Aorta (tissue), 5 donors: Measurements from ENCODE around the gene SHISA6. TPM values are rescaled to one million over a fixed set of nuclear protein-coding genes. Genes with fewer than 3 reads are reported as not detected.

ENCODE experiments used
- ATAC-seq: fragments of 200-7000 bp; cut with Tn5 transposase; one replicate; pipeline ENCODE4 v1.9.1; 2022; ENCODE audit warnings: moderate library complexity; ENCODE audit not compliant: low FRiP score
- DNase-seq, 2 donors: peaks; one replicate each; pipeline ENCODE4 v3.0.0-alpha.2; 2020
- H3K27ac ChIP-seq, 2 donors: one replicate each; pipeline ENCODE4 v1.5.1; 2013; ENCODE audit warnings: low read length in 2 of 2, mild to moderate bottlenecking in 2 of 2, moderate library complexity in 2 of 2, control low read depth in 1 of 2, inconsistent platforms in 1 of 2, low read depth in 1 of 2
- H3K27me3 ChIP-seq, 2 donors: one replicate each; pipeline ENCODE4 v1.6.1; 2013; ENCODE audit warnings: control low read depth in 1 of 2, low read length in 1 of 2, mild to moderate bottlenecking in 1 of 2, moderate library complexity in 1 of 2; ENCODE audit not compliant: insufficient read depth in 2 of 2, control insufficient read depth in 1 of 2
- H3K36me3 ChIP-seq, 2 donors: one replicate each; pipeline ENCODE4 v1.6.1; 2013; ENCODE audit warnings: control low read depth in 1 of 2, low read length in 1 of 2, mild to moderate bottlenecking in 1 of 2; ENCODE audit not compliant: insufficient read depth in 2 of 2, control insufficient read depth in 1 of 2
- H3K4me1 ChIP-seq, 2 donors: one replicate each; pipeline ENCODE4 v1.6.1; 2013; ENCODE audit warnings: low read length in 2 of 2, control low read depth in 1 of 2, mild to moderate bottlenecking in 1 of 2, moderate library complexity in 1 of 2; ENCODE audit not compliant: insufficient read depth in 2 of 2, control insufficient read depth in 1 of 2
- H3K4me3 ChIP-seq, 2 donors: one replicate each; pipeline ENCODE4 v1.5.1; 2013; ENCODE audit warnings: low read length in 2 of 2, control low read depth in 1 of 2, mild to moderate bottlenecking in 1 of 2
- H3K9me3 ChIP-seq: one replicate; pipeline ENCODE4 v1.6.1; 2013; ENCODE audit warnings: mild to moderate bottlenecking, low read length; ENCODE audit not compliant: control insufficient read depth
- WGBS, 2 donors: extraction: QIAGEN DNeasy Blood & Tissue Kit; methylation state at CpG; one replicate each; pipeline ENCODE4 v1.1.7; 2013; 5-methylcytosine and 5-hydroxymethylcytosine counted together
- intact Hi-C, 2 donors: fragments of 100-400 bp; cut with DNase I; formaldehyde crosslinking; loops; one replicate each; pipeline versions ENCODE4 v1.14.2 to v1.15.0; 2022
- long read RNA-seq, 2 donors: library from polyadenylated mRNA; unstranded; transcript quantifications; one replicate each; pipeline ENCODE4 v2.0.0, GENCODE V29; 2020 to 2021
- polyA plus RNA-seq, 2 donors: library from polyadenylated mRNA; stranded (reverse); fragments of 200-250 nt; gene quantifications; one replicate each; pipeline ENCODE4 v1.2.3, GENCODE V29; 2013
- total RNA-seq, 2 donors: library from RNA; stranded (reverse); fragmentation: NEBNext Ultra II Directional; extraction: Animal tissue kit (Norgen Biotek cat#: 25700); gene quantifications; one replicate each; pipeline ENCODE4 v1.2.1, GENCODE V29; 2021
- donor health status: healthy with polysubstance abuse.
- donor health status: Bipolar disorder and iron deficiency.
- donor health status: DM: no; HTN: no; CAD: no.
- donor health status: DM: no; HTN: no; CAD: no.
- donor health status: DM: yes; HTN: yes; CAD: no.

Gene SHISA6
- total RNA-seq (under 1 TPM; 0.13 to 0.48 TPM), polyA plus RNA-seq (not detected)
- long read RNA-seq, donor 1, result 0 reads
- long read RNA-seq, donor 2, partial matches to known transcripts, result 0 of 3 reads
- long read RNA-seq, donor 2, other reads (novel, unspliced or antisense), result 3 of 3 reads

- intact Hi-C loops, result no loop called here
- Histone ChIP-seq H3K27ac (no peak within 1 kb of the TSS), H3K4me3 (peak within 1 kb of the TSS in 1 of 2 donors; percentile 22), H3K9me3 (no peaks in the 10 kb centered on the region), H3K27me3 (no peaks in the 10 kb centered on the region), H3K36me3 (no peaks in the 10 kb centered on the region), H3K4me1 (no peaks in the 10 kb centered on the region)
- no peak for ATAC-seq
- WGBS, 2 donors, result 1 to 2% methylated on average over 56 to 126 of the region's 126 CpGs
- DNase-seq, result no peak
These were observed at the start of gene SHISA6 for GRCh38 chr17:11240841-11241610. SHISA6 (plus strand) TSS chr17:11241213.

- ATAC-seq (no peak), DNase-seq (no peak)
- Histone ChIP-seq H3K36me3 (no peaks in the 10 kb centered on the region), H3K4me3 (no peak overlapping the region), H3K27ac (no peak overlapping the region), H3K9me3 (no peaks in the 10 kb centered on the region), H3K4me1 (no peaks in the 10 kb centered on the region), H3K27me3 (no peaks in the 10 kb centered on the region)
- intact Hi-C loops, result no loop called here
- 69 to 80% methylated on average over 2 of the region's 2 CpGs for WGBS, 2 donors
These were observed 45.2 kb upstream of the SHISA6 start for GRCh38 chr17:11195801-11196200.

GRCh38 chr17:11204991-11205390 is 36.0 kb upstream of the SHISA6 start:
- Histone ChIP-seq H3K36me3 (no peaks in the 10 kb centered on the region), H3K27me3 (no peaks in the 10 kb centered on the region), H3K9me3 (no peaks in the 10 kb centered on the region), H3K27ac (no peak overlapping the region), H3K4me3 (no peak overlapping the region), H3K4me1 (no peaks in the 10 kb centered on the region)
- ATAC-seq (no peak), DNase-seq (no peak)
- WGBS, 2 donors, result 45 to 54% methylated on average over 3 of the region's 3 CpGs
- intact Hi-C loops, result no loop called here

- Histone ChIP-seq H3K27me3 (no peaks in the 10 kb centered on the region), H3K9me3 (no peaks in the 10 kb centered on the region), H3K36me3 (no peaks in the 10 kb centered on the region), H3K4me1 (no peaks in the 10 kb centered on the region), H3K4me3 (no peak overlapping the region), H3K27ac (no peak overlapping the region)
- DNase-seq (no peak), ATAC-seq (no peak)
- WGBS, 2 donors, result 16 to 26% methylated on average over 6 of the region's 6 CpGs
- intact Hi-C loops, result no loop called here
These were observed 35.4 kb upstream of the SHISA6 start for GRCh38 chr17:11205659-11206058.

- Histone ChIP-seq H3K4me1 (no peaks in the 10 kb centered on the region), H3K9me3 (peaks cover 3% of the 10 kb centered on the region), H3K27ac (no peak overlapping the region), H3K4me3 (no peak overlapping the region), H3K27me3 (no peaks in the 10 kb centered on the region), H3K36me3 (no peaks in the 10 kb centered on the region)
- intact Hi-C loops, result no loop called here
- ATAC-seq (no peak), DNase-seq (no peak)
- 60 to 66% methylated on average over 2 of the region's 2 CpGs for WGBS, 2 donors
These were observed 31.1 kb upstream of the SHISA6 start for GRCh38 chr17:11209906-11210305.

- 74 to 77% methylated on average over 2 of the region's 2 CpGs for WGBS, 2 donors
- DNase-seq (no peak), ATAC-seq (no peak)
- intact Hi-C loops, result no loop called here
- no peak overlapping the region for H3K4me3 ChIP-seq
- H3K4me1 ChIP-seq, result no peaks in the 10 kb centered on the region
- H3K9me3 ChIP-seq, result peaks cover 3% of the 10 kb centered on the region
- no peak overlapping the region for H3K27ac ChIP-seq
- no peaks in the 10 kb centered on the region for H3K27me3 ChIP-seq
- H3K36me3 ChIP-seq, result no peaks in the 10 kb centered on the region
These were observed 28.2 kb upstream of the SHISA6 start for GRCh38 chr17:11212792-11213191.

GRCh38 chr17:11216976-11217375 is 24.0 kb upstream of the SHISA6 start:
- intact Hi-C loops, result no loop called here
- DNase-seq, result no peak

GRCh38 chr17:11221196-11221595 is 19.8 kb upstream of the SHISA6 start:
- 89 to 90% methylated on average over 4 of the region's 4 CpGs for WGBS, 2 donors
- no peak overlapping the region for H3K4me3 ChIP-seq
- DNase-seq (no peak), ATAC-seq (no peak)
- H3K4me1 ChIP-seq, result no peaks in the 10 kb centered on the region
- H3K27me3 ChIP-seq, result no peaks in the 10 kb centered on the region
- no peak overlapping the region for H3K27ac ChIP-seq
- no peaks in the 10 kb centered on the region for H3K36me3 ChIP-seq
- peaks cover 1% of the 10 kb centered on the region for H3K9me3 ChIP-seq
- intact Hi-C loops, result no loop called here

More at GRCh38 chr17:11216976-11217375, 24.0 kb upstream of the SHISA6 start:
- WGBS, 2 donors, result 80 to 82% methylated on average over 3 of the region's 3 CpGs
- H3K9me3 ChIP-seq, result no peaks in the 10 kb centered on the region
- no peak for ATAC-seq
- no peak overlapping the region for H3K27ac ChIP-seq
- no peaks in the 10 kb centered on the region for H3K27me3 ChIP-seq
- H3K4me3 ChIP-seq, result no peak overlapping the region
- no peaks in the 10 kb centered on the region for H3K4me1 ChIP-seq
- no peaks in the 10 kb centered on the region for H3K36me3 ChIP-seq

- Histone ChIP-seq H3K27me3 (no peaks in the 10 kb centered on the region), H3K27ac (no peak overlapping the region), H3K9me3 (peaks cover 1% of the 10 kb centered on the region), H3K36me3 (no peaks in the 10 kb centered on the region), H3K4me1 (no peaks in the 10 kb centered on the region), H3K4me3 (no peak overlapping the region)
- intact Hi-C loops, result no loop called here
- ATAC-seq (no peak), DNase-seq (no peak)
- 30 to 37% methylated on average over 5 of the region's 5 CpGs for WGBS, 2 donors
These were observed 19.3 kb upstream of the SHISA6 start for GRCh38 chr17:11221721-11222120.
